GM23338 (cell line): ENCODE data around the gene OR52E8. TPM values are rescaled to one million over a fixed set of nuclear protein-coding genes. Genes with fewer than 3 reads are reported as not detected.

Experiments used
- ATAC-seq: fragments of 200-7000 bp; cut with Tn5 transposase; 3 replicates; pipeline ENCODE4 v1.9.1; 2020
- DNase-seq: peaks from one replicate; pipeline ENCODE4 v3.0.0-alpha.2; 2015; ENCODE audit warnings: low spot score
- H2AFZ ChIP-seq: fragments of 200-600 bp; sonication (generic); 2 replicates; pipeline ENCODE4 v1.8.0; 2016; ENCODE audit warnings: antibody characterized with exemption, mild to moderate bottlenecking, moderate library complexity
- H3F3A ChIP-seq: fragments of 200-600 bp; sonication (generic); replicated peaks from 2 replicates; pipeline ENCODE4 v1.8.0; 2017; ENCODE audit warnings: antibody characterized with exemption, mixed run types, low read depth
- H3K27ac ChIP-seq: fragments of 200-600 bp; sonication (generic); 2 replicates; pipeline ENCODE4 v1.6.1; 2016; ENCODE audit warnings: low read depth
- H3K27me3 ChIP-seq: fragments of 200-600 bp; sonication (generic); 2 replicates; pipeline ENCODE4 v1.8.0; 2016; ENCODE audit warnings: mild to moderate bottlenecking, mixed run types, moderate library complexity; ENCODE audit not compliant: insufficient read depth
- H3K36me3 ChIP-seq: fragments of 200-600 bp; sonication (generic); 2 replicates; pipeline ENCODE4 v1.8.0; 2016; ENCODE audit warnings: mild to moderate bottlenecking; ENCODE audit not compliant: insufficient read depth
- H3K4me1 ChIP-seq: fragments of 200-600 bp; sonication (generic); 2 replicates; pipeline ENCODE4 v1.8.0; 2016; ENCODE audit warnings: mild to moderate bottlenecking, moderate library complexity; ENCODE audit not compliant: insufficient read depth
- H3K4me2 ChIP-seq: fragments of 200-600 bp; sonication (generic); 2 replicates; pipeline ENCODE4 v1.7.1; 2017; ENCODE audit warnings: mixed run types
- H3K4me3 ChIP-seq: fragments of 200-600 bp; sonication (generic); 2 replicates; pipeline ENCODE4 v1.6.1; 2016; ENCODE audit warnings: mixed run types
- H3K79me2 ChIP-seq: fragments of 200-600 bp; sonication (generic); replicated peaks from 2 replicates; pipeline ENCODE4 v1.8.0; 2017; ENCODE audit warnings: mild to moderate bottlenecking; ENCODE audit not compliant: insufficient read depth
- H3K9me2 ChIP-seq: fragments of 200-600 bp; sonication (generic); 2 replicates; pipeline ENCODE4 v1.8.0; 2017; ENCODE audit not compliant: insufficient read depth
- H4K20me1 ChIP-seq: fragments of 200-600 bp; sonication (generic); replicated peaks from 2 replicates; pipeline ENCODE4 v1.8.0; 2017; ENCODE audit warnings: mild to moderate bottlenecking; ENCODE audit not compliant: insufficient read depth
- H3K27ac Mint-ChIP-seq: 2 replicates; pipeline ENCODE4 v1.8.0; 2020; ENCODE audit warnings: inconsistent platforms, mild to moderate bottlenecking, moderate library complexity, mixed read lengths
- H3K27me3 Mint-ChIP-seq: 3 replicates; pipeline ENCODE4 v1.8.0; 2022; ENCODE audit warnings: low read depth, mild to moderate bottlenecking, moderate library complexity, mixed read lengths, inconsistent platforms; ENCODE audit not compliant: insufficient read depth, poor library complexity
- H3K36me3 Mint-ChIP-seq: 3 replicates; pipeline ENCODE4 v1.8.0; 2021; ENCODE audit warnings: low read depth, mild to moderate bottlenecking, inconsistent platforms, moderate library complexity, mixed read lengths
- H3K4me1 Mint-ChIP-seq: 3 replicates; pipeline ENCODE4 v1.8.0; 2020; ENCODE audit warnings: mild to moderate bottlenecking, inconsistent platforms, mixed read lengths
- H3K4me3 Mint-ChIP-seq: 3 replicates; pipeline ENCODE4 v1.8.0; 2021; ENCODE audit warnings: moderate library complexity, mild to moderate bottlenecking, inconsistent platforms, mixed read lengths
- H3K9me3 Mint-ChIP-seq: 3 replicates; pipeline ENCODE4 v1.8.0; 2020; ENCODE audit warnings: moderate library complexity, mild to moderate bottlenecking, inconsistent platforms, mixed read lengths
- CREB1 ChIP-seq: fragments of 250-450 bp; sonication (Bioruptor Pico); IDR thresholded peaks from 2 replicates; pipeline ENCODE4 v1.5.0; 2020; ENCODE audit warnings: low read depth, mild to moderate bottlenecking, moderate library complexity
- CTCF ChIP-seq, 2 experiments: fragments of 200-600 bp in 1 of 2; sonication (generic) in 1 of 2; conservative IDR thresholded peaks; 2 replicates each; pipeline versions ENCODE4 v1.5.1 to v1.6.1; 2016 to 2017; ENCODE audit warnings: antibody characterized with exemption in 2 of 2, low read depth in 2 of 2, mild to moderate bottlenecking in 2 of 2, moderate library complexity in 1 of 2
- ETS1 ChIP-seq: IDR thresholded peaks from 2 replicates; pipeline ENCODE4 v1.6.1; 2016; ENCODE audit warnings: antibody characterized with exemption
- EZH2 ChIP-seq: fragments of 200-600 bp; sonication (generic); IDR thresholded peaks from one replicate; pipeline ENCODE4 v1.8.0; 2017; ENCODE audit warnings: antibody characterized with exemption, mild to moderate bottlenecking, low read depth; ENCODE audit not compliant: unreplicated experiment
- EZH2phosphoT487 ChIP-seq: fragments of 200-600 bp; sonication (generic); IDR thresholded peaks from one replicate; pipeline ENCODE4 v1.8.1; 2018; ENCODE audit warnings: antibody characterized with exemption; ENCODE audit not compliant: unreplicated experiment
- POLR2AphosphoS5 ChIP-seq: IDR thresholded peaks from 2 replicates; pipeline ENCODE4 v1.6.1; 2016; ENCODE audit warnings: antibody characterized with exemption, low read depth
- REST ChIP-seq: IDR thresholded peaks from one replicate; pipeline ENCODE4 v1.6.1; 2018; ENCODE audit warnings: antibody characterized with exemption; ENCODE audit not compliant: unreplicated experiment
- ZNF114 ChIP-seq: fragments of 250-450 bp; sonication (Bioruptor Pico); IDR thresholded peaks from 2 replicates; pipeline ENCODE4 v1.5.0; 2020; ENCODE audit warnings: mild to moderate bottlenecking, moderate library complexity
- ZNF462 ChIP-seq: fragments of 250-450 bp; sonication (Bioruptor Pico); IDR thresholded peaks from 2 replicates; pipeline ENCODE4 v1.5.0; 2020; ENCODE audit warnings: mild to moderate bottlenecking, moderate library complexity
- polyA plus RNA-seq: library from polyadenylated mRNA; unstranded; fragments of >200 nt; fragmentation: Nextera tagmentation; extraction: Ambion mirVana; gene quantifications from 2 replicates; pipeline ENCODE4 v1.2.1, GENCODE V29; 2016
- total RNA-seq: library from RNA; depleted of rRNA; stranded (reverse); fragments of >200 nt; shearing (Covaris generic); gene quantifications from 2 replicates; pipeline ENCODE4 v1.2.3, GENCODE V29; 2014

The OR52E8 gene
- total and polyA plus RNA-seq, 2 experiments from 2014 or later: 0.21 TPM; not detected in 1

- TF ChIP-seq ZNF462: no peak
- TF ChIP-seq POLR2AphosphoS5: no peak
- no peak for TF ChIP-seq EZH2phosphoT487
- no peak for TF ChIP-seq CREB1 (CRISPR knock-in tag)
- TF ChIP-seq CTCF (conservative IDR thresholded peaks at IDR 0.05; ENCODE audit: low read depth in 2 of 2): no peak
- TF ChIP-seq EZH2: no peak
These were observed 15.7 kb downstream of the OR52E8 start, which contains the start of gene OR52E6 (continued) for GRCh38 chr11:5841797-5842196.

GRCh38 chr11:5837695-5838094 is 19.8 kb downstream of the OR52E8 start:
- no peaks in the 10 kb centered on the region for H3K79me2 ChIP-seq
- ATAC-seq (no peak), DNase-seq (no peak)
- no peak overlapping the region for H3K27ac ChIP-seq
- H3K27me3 ChIP-seq: no peaks in the 10 kb centered on the region
- H3F3A ChIP-seq: no peaks in the 10 kb centered on the region
- H3K36me3 Mint-ChIP-seq: no peaks in the 10 kb centered on the region
- H4K20me1 ChIP-seq: no peaks in the 10 kb centered on the region
- no peak overlapping the region for H3K4me3 ChIP-seq
- H3K9me3 Mint-ChIP-seq: no peaks in the 10 kb centered on the region; the same call in 2 of the 3 replicates
- no peak overlapping the region for H3K27ac Mint-ChIP-seq
- peaks cover 2% of the 10 kb centered on the region for H3K27me3 Mint-ChIP-seq
- no peaks in the 10 kb centered on the region for H3K9me2 ChIP-seq
- H3K4me3 Mint-ChIP-seq: no peak overlapping the region
- no peaks in the 10 kb centered on the region for H3K36me3 ChIP-seq
- H3K4me2 ChIP-seq: no peak overlapping the region
- H2AFZ ChIP-seq: no peak overlapping the region
- no peaks in the 10 kb centered on the region for H3K4me1 ChIP-seq
- H3K4me1 Mint-ChIP-seq: no peaks in the 10 kb centered on the region; the same call in 2 of the 3 replicates
- TF ChIP-seq ZNF114 (CRISPR knock-in tag): no peak
- no peak for TF ChIP-seq EZH2phosphoT487
- no peak for TF ChIP-seq CREB1 (CRISPR knock-in tag)
- no peak for TF ChIP-seq ETS1
- TF ChIP-seq EZH2: no peak
- TF ChIP-seq CTCF (conservative IDR thresholded peaks at IDR 0.05; ENCODE audit: low read depth in 2 of 2): no peak
- no peak for TF ChIP-seq POLR2AphosphoS5
- TF ChIP-seq REST: no peak
